HG02884 (cell line): Measurements from ENCODE around the gene MYH13.
A peak's percentile ranks its signal among the peaks of the same experiment; 100 is the strongest.

Source experiments
- ATAC-seq: cut with Tn5 transposase; IDR thresholded peaks from one replicate; pipeline ENCODE4 v1.9.1; 2021; ENCODE audit warnings: mild to moderate bottlenecking, moderate library complexity; ENCODE audit not compliant: unreplicated experiment

MYH13 gene

DNA sequence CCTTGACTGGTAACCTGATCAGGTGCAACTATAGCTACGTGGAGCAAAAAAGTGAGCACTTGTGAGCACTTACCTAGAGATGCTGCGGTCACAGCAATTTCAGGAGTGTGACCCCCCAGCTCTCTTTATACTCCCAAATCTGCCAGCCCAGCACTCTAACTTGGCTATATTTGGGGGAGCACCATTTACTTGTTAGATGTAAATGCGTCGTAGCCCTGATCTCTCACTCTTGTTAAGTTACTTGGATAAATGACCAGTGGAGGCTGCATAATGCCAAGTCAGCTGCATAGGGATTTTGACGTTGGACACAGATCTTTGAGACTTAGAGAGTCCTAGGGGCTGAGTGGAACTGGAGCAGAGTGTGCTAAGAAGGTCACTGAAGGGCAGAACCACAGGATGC lies at the start of gene MYH13:
Gene MYH13, minus strand, starts transcription at position 101 of the 400 bp plus-strand sequence. CDS start 8,476 bp downstream, outside the sequence.
- ATAC-seq, result no peak

- ATAC-seq, result no peak
Observed at GRCh38 chr17:10421900-10422542, 49.2 kb upstream of the MYH13 start, which contains the start of gene MYH8. Gene MYH8 (minus strand): TSS chr17:10421950. CDS start chr17:10420227, 1,723 bp downstream.

DNA sequence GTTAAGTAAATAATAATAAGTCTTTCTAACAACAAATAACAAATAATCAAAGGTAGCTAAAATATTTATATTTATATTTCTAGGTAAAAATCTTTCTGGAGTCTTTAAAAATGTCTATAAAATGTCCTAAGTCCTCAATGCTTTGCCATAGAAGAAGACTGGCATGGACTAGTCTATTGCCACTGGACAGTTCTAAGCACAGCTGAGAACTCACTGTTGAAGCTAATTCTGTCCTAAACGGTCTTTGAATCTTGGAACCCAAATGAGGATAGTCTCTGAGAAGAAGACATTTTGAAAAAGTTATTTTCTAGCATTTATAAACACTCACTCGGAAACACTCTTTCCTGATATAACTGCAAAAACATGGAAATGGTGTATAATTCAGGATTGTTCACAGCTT lies 48.4 kb upstream of the MYH13 start:
- no peak for ATAC-seq

- ATAC-seq, result no peak
Observed at GRCh38 chr17:10420811-10421210, 48.0 kb upstream of the MYH13 start.

DNA sequence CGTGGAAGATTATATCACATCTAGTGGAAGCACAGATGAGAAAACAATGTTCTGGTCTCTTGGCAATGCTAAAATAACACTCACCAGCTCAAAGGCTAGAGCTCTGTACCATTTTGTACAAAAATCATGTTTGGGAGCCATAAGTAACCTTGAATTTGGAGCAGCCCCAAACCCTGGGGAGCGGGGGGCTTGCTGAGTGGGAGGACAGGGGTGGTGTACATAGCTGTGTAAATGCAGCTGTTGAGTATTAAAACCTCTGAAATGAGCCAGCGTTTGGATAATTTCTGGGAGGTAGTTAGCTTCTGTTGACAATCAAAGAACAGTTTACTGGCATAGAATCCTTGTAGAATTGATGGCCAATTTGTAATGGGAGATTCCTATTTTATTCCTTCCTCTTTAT lies 44.6 kb upstream of the MYH13 start:
- ATAC-seq, result no peak

- no peak for ATAC-seq
Observed at GRCh38 chr17:10415161-10415560, 42.4 kb upstream of the MYH13 start.

GRCh38 chr17:10403589-10403988 lies 30.8 kb upstream of the MYH13 start:
- ATAC-seq, result no peak

DNA sequence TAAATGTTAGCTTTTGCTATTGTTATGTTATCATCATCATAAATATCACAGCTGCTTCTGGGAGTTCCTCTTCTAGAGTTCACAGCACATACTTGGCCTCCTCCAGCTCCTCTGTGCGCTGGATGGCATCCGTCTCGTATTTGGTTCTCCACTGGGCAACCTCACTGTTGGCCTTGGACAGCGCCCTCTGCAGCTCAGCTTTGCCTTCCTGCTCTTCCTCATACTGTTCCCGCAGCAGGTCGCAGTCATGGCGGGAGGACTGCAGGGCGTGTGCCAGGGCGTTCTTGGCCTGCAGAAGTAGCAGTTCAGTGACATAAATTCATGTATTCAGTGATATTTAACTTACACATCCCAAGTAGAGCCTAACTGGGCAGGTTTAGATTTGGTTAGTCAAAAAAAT lies 25.5 kb upstream of the MYH13 start:
- ATAC-seq, result no peak

DNA sequence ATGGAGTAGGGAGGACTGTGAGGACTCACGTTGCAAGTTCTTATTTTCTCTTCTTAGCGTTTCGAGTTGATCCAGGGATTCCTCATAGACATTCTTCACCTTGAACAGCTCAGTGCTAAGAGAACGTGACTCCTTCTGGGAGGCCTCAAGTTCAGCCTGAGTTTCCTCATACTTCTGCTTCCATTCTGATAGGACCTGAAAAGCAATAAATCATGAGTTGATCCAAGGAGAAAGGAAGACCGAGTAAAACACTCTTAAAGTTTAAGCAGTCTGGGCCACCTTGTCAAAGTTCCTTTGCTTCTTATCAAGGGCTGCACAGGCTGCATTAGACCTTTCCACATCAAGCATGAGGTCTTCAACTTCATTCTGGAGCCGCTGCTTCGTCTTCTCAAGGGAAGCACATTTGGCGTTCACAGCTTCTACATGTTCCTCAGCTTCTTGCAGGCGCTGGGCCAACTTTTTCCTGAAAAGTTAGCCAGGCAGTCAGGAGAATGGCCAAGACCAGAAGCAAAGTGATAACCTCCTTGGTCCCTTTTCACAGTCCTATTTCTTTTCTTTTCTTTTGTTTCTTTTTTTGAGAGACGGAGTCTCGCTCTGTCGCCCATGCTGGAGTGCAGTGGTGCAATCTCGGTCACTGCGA lies 23.8 kb upstream of the MYH13 start:
- ATAC-seq, result no peak

GRCh38 chr17:10394201-10394887 lies 21.5 kb upstream of the MYH13 start:
- peak; percentile 83 for ATAC-seq

DNA sequence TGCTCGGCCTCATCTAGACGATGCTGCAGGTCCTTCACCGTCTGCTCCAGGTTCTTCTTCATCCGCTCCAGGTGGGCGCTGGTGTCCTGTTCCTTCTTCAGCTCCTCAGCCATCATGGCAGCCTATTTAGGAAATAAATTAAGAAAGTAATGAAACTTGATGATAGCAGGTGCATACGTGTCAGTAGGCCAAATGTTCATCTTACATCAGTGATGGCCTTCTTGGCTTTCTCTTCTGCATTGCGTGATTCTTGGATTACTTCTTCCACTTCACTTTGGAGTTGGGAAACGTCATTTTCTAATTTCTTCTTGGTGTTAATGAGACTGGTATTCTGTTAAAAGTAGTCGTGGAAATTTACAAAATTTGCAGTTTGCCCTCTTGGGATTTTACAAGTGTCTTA lies 20.1 kb upstream of the MYH13 start:
- ATAC-seq, result no peak

GRCh38 chr17:10385871-10386270 lies 13.1 kb upstream of the MYH13 start:
- no peak for ATAC-seq

DNA sequence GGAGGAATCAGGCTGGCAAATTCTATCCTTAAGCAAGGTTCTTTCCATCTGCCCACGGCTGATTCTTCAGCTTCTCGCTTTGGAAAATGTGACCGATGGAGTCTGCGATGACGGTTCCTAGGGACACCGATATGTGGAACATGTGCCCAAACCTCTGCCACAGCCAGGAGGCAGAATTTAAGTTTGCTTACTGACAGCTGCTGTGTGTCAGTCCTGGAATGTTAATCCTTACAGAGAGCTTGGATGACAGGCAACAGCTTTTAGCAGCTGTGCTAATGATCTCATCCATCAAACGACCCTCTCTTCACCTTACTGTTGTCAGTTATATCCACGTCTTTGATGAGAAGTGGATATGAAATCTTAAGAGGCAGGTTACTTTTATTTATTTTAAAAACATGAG lies 11.4 kb upstream of the MYH13 start:
- ATAC-seq, result no peak

- no peak for ATAC-seq
Observed at GRCh38 chr17:10380631-10381408, 8.0 kb upstream of the MYH13 start.

DNA sequence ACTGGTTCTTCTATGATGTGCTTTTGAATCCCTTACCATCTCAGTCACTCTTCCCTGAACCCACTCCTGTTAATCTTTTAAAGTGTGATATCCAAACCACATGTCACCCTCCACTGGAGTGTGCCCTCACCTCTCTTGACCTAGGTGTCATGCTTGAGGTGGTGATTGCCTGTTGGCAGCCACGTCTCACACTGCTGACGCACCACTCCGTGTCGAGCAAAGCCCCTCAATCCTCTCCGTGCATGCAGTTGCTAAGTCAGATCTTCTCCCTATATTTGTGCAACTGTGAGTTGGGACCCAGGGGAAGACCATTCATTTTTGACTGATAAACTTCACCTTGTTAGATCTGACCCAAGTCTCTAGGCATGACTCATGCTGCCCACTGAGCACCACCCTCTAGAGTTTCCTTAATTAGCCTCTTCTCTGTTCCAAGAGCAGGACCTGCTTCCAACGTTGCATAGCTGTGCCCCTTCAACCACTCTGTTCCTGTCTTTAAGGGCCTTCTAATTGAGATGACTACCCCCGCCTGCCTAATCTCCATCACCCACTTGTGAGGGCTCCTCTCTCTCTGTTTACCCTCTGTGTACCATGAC lies 2.7 kb downstream of the MYH13 start:
- ATAC-seq, result no peak

DNA sequence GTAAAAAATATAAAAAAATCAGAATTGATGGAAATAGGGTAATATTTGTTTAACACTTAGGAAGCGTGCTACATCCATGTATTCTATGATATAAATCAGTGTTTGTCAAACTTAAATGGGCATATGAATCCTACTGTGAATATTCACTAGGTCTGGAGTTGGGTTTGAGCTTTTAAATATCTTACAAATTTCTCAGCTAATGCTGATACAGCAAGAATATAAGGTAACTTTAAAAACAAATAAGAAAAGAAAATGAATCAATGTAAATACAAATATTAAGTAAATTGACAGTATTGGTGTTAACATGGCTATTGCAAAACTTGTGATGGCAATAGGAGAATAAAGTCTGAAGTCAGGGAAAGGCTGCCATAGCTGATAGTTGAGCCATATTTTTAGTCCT lies 3.6 kb downstream of the MYH13 start:
- ATAC-seq, result no peak

DNA sequence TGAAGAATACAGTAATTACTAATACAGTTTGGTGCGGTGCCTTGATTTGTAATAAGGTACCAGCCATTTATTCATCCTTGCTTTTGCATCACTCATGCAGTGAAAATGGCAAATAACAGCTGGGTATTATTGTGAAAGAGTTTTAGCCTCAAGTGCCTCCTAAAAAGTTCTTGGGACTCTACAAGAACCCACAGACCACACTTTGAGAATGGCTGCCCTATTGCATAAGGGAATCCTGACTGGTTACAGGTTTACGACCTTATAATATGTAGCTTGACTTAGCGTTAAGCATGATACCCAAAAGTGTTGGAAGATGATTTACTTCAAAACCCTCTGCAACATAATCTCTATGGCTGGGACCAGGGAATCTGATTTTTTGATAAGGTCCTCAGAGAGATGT lies 4.2 kb downstream of the MYH13 start:
- ATAC-seq, result no peak

DNA sequence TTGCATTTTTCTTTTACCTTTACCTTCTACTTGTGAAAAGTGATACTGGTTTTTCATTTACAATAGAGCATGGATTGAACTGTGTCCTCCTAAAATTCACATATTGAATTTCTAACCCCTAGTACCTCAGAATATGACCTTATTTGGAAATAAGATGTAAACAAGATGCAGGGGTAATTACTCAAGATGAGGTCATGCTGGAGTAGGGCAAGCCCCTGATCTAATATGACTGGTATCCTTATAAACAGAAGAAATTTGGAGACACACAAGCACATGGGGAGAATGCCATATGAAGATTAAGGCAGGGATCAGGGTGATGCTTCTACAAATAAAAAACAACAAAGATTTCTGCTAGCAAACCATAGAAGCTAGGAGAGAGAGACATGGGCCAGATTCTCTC lies 12.2 kb downstream of the MYH13 start:
- no peak for ATAC-seq

DNA sequence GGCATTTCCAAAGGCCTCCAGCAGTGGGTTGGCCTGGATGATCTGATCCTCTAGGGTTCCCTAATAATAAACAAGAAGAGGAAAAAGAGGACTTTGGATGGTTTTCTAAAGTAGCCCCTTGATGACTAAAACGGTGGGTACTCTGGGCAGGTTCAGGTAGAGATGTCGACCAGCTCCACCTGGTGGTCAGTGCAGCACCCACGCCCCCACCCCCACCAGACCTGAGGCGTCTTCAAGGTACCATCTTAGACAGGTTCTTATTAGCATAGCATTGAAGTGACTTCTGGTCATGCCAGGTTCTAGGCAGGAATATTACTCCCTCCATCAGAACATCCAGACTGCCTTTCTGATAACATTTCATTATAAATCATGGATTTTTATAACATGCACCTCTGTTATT lies 15.0 kb downstream of the MYH13 start:
- no peak for ATAC-seq

GRCh38 chr17:10354651-10355050 lies 18.2 kb downstream of the MYH13 start:
- ATAC-seq, result no peak

DNA sequence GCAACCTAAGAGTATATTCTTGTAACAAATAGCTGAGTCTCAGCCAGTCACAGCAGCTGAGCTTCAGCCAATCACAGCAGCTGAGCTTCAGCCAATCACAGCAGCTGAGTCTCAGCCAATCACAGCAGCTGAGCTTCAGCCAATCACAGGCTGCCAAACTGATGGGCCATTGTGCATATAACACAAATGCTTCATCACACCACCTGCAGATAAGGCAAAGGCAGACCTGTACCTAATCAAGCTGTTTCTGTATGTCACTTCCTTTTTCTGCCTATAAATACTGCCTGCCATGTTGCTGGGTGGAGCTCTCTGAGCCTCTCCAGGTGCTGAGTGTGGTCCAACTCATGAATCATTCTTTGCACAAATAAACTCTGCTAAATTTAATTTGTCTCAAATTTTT lies 19.9 kb downstream of the MYH13 start:
- no peak for ATAC-seq
